GM13977 (cell line): ENCODE results near the gene SPATA13.

Source experiments
- DNase-seq: peaks from one replicate; pipeline ENCODE4 v3.0.0; 2012; ENCODE audit warnings: low spot score
- CTCF ChIP-seq: IDR thresholded peaks from 2 replicates; pipeline ENCODE4 v1.5.1; 2012; ENCODE audit warnings: mild to moderate bottlenecking, control low read depth; ENCODE audit not compliant: insufficient read depth; ENCODE audit errors: extremely low read depth, missing control alignments
- in situ Hi-C: fragments of 300-500 bp; cut with MboI; formaldehyde crosslinking; loops from one replicate; pipeline ENCODE4 v1.12.0; 2022; ENCODE audit warnings: low sequenced_read_pairs, low pct_unique_long_range_greater_than_20kb, mixed read lengths, inconsistent platforms; ENCODE audit not compliant: unreplicated experiment

SPATA13 gene

GRCh38 chr13:24162604-24163003 is 2.1 kb downstream of the SPATA13 start:
- in situ Hi-C loops, result no loop called here
- no peak for DNase-seq
- TF ChIP-seq CTCF, result no peak

DNA sequence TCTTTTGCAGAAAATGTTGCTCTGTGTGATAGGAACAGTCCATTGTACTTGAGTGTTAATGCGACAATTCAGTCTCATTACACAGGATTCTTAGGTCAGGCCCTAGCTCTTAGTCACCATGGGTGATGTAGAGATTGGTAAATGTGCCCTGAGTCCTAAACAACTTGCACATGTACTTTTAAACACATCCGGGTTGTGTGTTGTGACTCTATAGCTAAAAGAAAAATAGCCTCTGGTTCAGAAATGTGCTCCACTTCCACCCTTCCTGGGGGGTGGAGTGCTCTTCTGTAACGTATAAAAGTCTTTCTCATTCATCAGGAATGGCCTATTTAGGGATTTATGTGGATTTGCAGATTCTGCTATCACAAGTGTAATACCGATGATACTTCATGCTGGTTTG is 5.2 kb downstream of the SPATA13 start:
- no peak for DNase-seq
- TF ChIP-seq CTCF, result no peak
- in situ Hi-C loops, result no loop called here

GRCh38 chr13:24166561-24166960 is 6.0 kb downstream of the SPATA13 start:
- DNase-seq, result no peak
- in situ Hi-C loops, result no loop called here

GRCh38 chr13:24167666-24168391 is 7.3 kb downstream of the SPATA13 start:
- no peak for TF ChIP-seq CTCF
- in situ Hi-C loops, result no loop called here
- DNase-seq, result no peak

More at GRCh38 chr13:24166561-24166960, 6.0 kb downstream of the SPATA13 start:
- TF ChIP-seq CTCF, result no peak

DNA sequence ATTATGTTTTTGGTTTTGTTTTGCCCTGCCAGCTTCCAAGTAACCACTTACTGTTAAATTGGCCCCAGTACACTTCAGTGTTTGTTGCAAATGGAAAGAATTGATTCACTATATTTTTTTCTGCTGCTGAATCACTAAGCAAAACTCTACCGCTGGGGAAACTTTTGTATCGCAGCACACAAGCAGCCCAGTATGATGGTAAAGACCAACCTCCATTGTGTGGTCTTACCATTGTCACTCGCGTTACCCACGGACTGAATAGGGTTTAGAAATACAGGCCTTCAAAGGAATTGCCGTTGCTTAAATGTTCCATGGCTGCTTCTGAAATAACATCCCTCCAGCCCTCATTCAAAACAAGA is 7.9 kb downstream of the SPATA13 start:
- in situ Hi-C loops, result no loop called here
- DNase-seq, result no peak
- TF ChIP-seq CTCF, result no peak

- TF ChIP-seq CTCF, result no peak
- in situ Hi-C loops, result no loop called here
- no peak for DNase-seq
Measured at GRCh38 chr13:24168979-24169378, 8.5 kb downstream of the SPATA13 start.
